ENCODE results near the gene ADAMTS2. TPM values are rescaled to one million over a fixed set of nuclear protein-coding genes. Genes with fewer than 3 reads are reported as not detected.
A peak's percentile ranks its signal among the peaks of the same experiment; 100 is the strongest.

The ADAMTS2 gene
- total RNA-seq, 1 donor from 2014 or later: 18.8 TPM

DNA sequence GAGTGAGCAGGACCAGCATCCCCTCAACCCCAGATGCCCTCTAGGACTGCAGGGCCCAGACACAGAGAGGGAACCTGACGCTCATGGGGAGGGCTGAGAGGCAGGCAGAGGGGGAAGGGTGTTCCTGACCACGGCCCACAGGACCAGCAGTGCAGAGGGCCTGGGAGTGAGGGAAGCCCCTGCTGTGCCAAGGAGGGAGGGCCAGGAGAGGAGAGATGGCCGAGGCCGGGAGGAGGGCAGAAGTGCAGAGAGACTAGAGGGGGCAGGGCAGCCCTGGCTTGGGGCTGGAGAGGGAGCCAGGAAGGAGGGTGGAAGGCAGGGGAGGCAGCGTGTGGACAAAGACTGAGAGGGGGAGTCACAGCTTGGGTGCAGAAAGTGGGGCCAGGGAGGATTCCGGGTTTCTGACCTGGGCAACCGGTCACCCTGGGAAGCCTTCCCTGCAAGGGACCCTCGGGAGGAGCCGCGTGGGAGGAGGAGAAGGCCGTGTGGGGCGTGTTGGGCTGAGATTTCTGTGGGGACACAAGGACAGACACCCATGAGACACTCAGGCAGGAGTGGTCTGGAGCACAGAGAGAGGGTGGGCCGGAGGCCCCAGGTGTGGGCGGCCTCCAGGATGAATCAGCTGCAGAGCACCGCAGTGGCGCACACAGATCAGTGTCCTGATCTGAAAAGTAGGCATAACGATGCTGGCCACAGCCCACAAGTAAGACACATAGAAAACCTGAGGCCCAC is 117.5 kb downstream of the ADAMTS2 start:
- no peak overlapping the region for H3K9ac ChIP-seq (ENCODE audit: low read length)
- FAIRE-seq (no peak), DNase-seq (ENCODE audit: low read depth) (no peak)
- no peaks in the 10 kb centered on the region for H3K36me3 ChIP-seq (ENCODE audit: insufficient read depth, low read length)
- H3K9me3 ChIP-seq (ENCODE audit: insufficient read depth, low read depth, low read length): no peaks in the 10 kb centered on the region
- Mint-ChIP-seq H3K36me3 (ENCODE audit: low read depth, unreplicated experiment) (peaks cover 22% of the 10 kb centered on the region), H3K4me3 (ENCODE audit: unreplicated experiment) (no peak overlapping the region), H3K27me3 (ENCODE audit: low read depth, unreplicated experiment) (peaks cover 2% of the 10 kb centered on the region), H3K4me1 (ENCODE audit: low read depth, unreplicated experiment) (peaks cover 12% of the 10 kb centered on the region), H3K27ac (ENCODE audit: unreplicated experiment) (no peak overlapping the region), H3K9me3 (ENCODE audit: unreplicated experiment) (peaks cover 23% of the 10 kb centered on the region)
- no peak overlapping the region for H3K4me3 ChIP-seq (ENCODE audit: insufficient read depth, low read depth, low read length)
- H3K79me2 ChIP-seq (ENCODE audit: insufficient read depth, low read length): no peaks in the 10 kb centered on the region
- H3K4me2 ChIP-seq (ENCODE audit: low read length): no peak overlapping the region
- no peaks in the 10 kb centered on the region for H4K20me1 ChIP-seq (ENCODE audit: insufficient read depth, low read length)
- no peak for TF ChIP-seq EZH2 (IDR thresholded peaks at IDR 0.05; ENCODE audit: insufficient read depth, low read length)
- TF ChIP-seq, protein P1, sequence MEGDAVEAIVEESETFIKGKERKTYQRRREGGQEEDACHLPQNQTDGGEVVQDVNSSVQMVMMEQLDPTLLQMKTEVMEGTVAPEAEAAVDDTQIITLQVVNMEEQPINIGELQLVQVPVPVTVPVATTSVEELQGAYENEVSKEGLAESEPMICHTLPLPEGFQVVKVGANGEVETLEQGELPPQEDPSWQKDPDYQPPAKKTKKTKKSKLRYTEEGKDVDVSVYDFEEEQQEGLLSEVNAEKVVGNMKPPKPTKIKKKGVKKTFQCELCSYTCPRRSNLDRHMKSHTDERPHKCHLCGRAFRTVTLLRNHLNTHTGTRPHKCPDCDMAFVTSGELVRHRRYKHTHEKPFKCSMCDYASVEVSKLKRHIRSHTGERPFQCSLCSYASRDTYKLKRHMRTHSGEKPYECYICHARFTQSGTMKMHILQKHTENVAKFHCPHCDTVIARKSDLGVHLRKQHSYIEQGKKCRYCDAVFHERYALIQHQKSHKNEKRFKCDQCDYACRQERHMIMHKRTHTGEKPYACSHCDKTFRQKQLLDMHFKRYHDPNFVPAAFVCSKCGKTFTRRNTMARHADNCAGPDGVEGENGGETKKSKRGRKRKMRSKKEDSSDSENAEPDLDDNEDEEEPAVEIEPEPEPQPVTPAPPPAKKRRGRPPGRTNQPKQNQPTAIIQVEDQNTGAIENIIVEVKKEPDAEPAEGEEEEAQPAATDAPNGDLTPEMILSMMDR (IDR thresholded peaks at IDR 0.05; ENCODE audit: insufficient read depth, low read depth, low read length): no peak
- no peaks in the 10 kb centered on the region for H3K4me1 ChIP-seq (ENCODE audit: insufficient read depth, low read length)
- no peak overlapping the region for H2AFZ ChIP-seq (ENCODE audit: low read depth, low read length)
- no peaks in the 10 kb centered on the region for H3K27me3 ChIP-seq (ENCODE audit: insufficient read depth, low read length)
- H3K27ac ChIP-seq (ENCODE audit: low read depth, low read length): no peak overlapping the region

DNA sequence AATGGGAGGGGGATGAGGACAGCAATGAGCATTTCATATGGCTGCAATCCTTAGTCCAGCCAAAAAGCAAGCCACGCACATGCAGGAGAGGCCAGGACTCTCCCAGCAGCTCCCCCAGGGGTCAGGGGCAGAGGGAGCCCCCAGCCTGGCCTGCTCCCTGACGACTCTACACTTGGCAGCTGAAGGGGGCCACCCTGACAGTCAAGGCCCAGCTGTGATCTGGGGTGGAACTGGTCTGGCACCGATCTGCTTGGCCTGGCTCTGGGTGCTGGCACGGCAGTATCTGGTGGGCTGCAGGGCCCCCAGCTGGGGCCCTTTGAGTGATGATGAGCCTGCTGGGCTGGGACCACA is 118.1 kb downstream of the ADAMTS2 start:
- no peaks in the 10 kb centered on the region for H4K20me1 ChIP-seq (ENCODE audit: insufficient read depth, low read length)
- H3K9me3 ChIP-seq (ENCODE audit: insufficient read depth, low read depth, low read length): no peaks in the 10 kb centered on the region
- no peaks in the 10 kb centered on the region for H3K36me3 ChIP-seq (ENCODE audit: insufficient read depth, low read length)
- no peak overlapping the region for H3K27ac ChIP-seq (ENCODE audit: low read depth, low read length)
- Mint-ChIP-seq H3K4me3 (ENCODE audit: unreplicated experiment) (no peak overlapping the region), H3K36me3 (ENCODE audit: low read depth, unreplicated experiment) (peaks cover 22% of the 10 kb centered on the region), H3K9me3 (ENCODE audit: unreplicated experiment) (peaks cover 23% of the 10 kb centered on the region), H3K27me3 (ENCODE audit: low read depth, unreplicated experiment) (peaks cover 2% of the 10 kb centered on the region), H3K27ac (ENCODE audit: unreplicated experiment) (no peak overlapping the region), H3K4me1 (ENCODE audit: low read depth, unreplicated experiment) (peaks cover 12% of the 10 kb centered on the region)
- no peak overlapping the region for H3K4me2 ChIP-seq (ENCODE audit: low read length)
- H3K4me1 ChIP-seq (ENCODE audit: insufficient read depth, low read length): no peaks in the 10 kb centered on the region
- no peak for TF ChIP-seq EZH2 (IDR thresholded peaks at IDR 0.05; ENCODE audit: insufficient read depth, low read length)
- TF ChIP-seq, protein P1 (IDR thresholded peaks at IDR 0.05; ENCODE audit: insufficient read depth, low read depth, low read length): no peak
- no peak for FAIRE-seq
- H3K4me3 ChIP-seq (ENCODE audit: insufficient read depth, low read depth, low read length): no peak overlapping the region
- DNase-seq (ENCODE audit: low read depth): no peak
- H3K27me3 ChIP-seq (ENCODE audit: insufficient read depth, low read length): no peaks in the 10 kb centered on the region
- no peak overlapping the region for H2AFZ ChIP-seq (ENCODE audit: low read depth, low read length)
- H3K9ac ChIP-seq (ENCODE audit: low read length): no peak overlapping the region
- H3K79me2 ChIP-seq (ENCODE audit: insufficient read depth, low read length): no peaks in the 10 kb centered on the region

DNA sequence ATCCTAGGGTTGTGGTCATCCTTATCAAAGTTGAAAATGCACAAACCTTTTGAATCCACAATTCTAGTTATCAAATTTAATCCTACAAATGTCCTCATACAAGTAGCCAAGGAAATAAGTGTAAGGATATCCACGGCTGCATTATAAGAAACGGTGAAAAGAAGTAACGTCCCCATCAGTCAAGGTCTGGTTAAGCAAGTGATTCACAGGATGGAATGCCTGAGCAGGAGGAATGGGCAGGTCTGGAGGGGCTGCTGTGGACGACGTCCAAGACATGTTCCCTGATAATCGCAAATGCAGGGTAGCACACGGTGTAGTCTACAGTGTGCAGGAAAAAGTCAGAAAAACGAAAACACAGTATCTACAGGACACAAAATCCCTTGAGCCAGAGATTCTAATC is 118.6 kb downstream of the ADAMTS2 start:
- Histone ChIP-seq H3K4me3 (ENCODE audit: insufficient read depth, low read depth, low read length) (no peak overlapping the region), H4K20me1 (ENCODE audit: insufficient read depth, low read length) (no peaks in the 10 kb centered on the region), H3K4me2 (ENCODE audit: low read length) (no peak overlapping the region), H3K79me2 (ENCODE audit: insufficient read depth, low read length) (no peaks in the 10 kb centered on the region), H2AFZ (ENCODE audit: low read depth, low read length) (no peak overlapping the region), H3K36me3 (ENCODE audit: insufficient read depth, low read length) (no peaks in the 10 kb centered on the region), H3K27ac (ENCODE audit: low read depth, low read length) (no peak overlapping the region), H3K9ac (ENCODE audit: low read length) (no peak overlapping the region), H3K9me3 (ENCODE audit: insufficient read depth, low read depth, low read length) (no peaks in the 10 kb centered on the region), H3K4me1 (ENCODE audit: insufficient read depth, low read length) (no peaks in the 10 kb centered on the region), H3K27me3 (ENCODE audit: insufficient read depth, low read length) (no peaks in the 10 kb centered on the region)
- FAIRE-seq: no peak
- Mint-ChIP-seq H3K4me3 (ENCODE audit: unreplicated experiment) (no peak overlapping the region), H3K9me3 (ENCODE audit: unreplicated experiment) (peaks cover 23% of the 10 kb centered on the region), H3K27ac (ENCODE audit: unreplicated experiment) (no peak overlapping the region), H3K36me3 (ENCODE audit: low read depth, unreplicated experiment) (peaks cover 25% of the 10 kb centered on the region), H3K27me3 (ENCODE audit: low read depth, unreplicated experiment) (peaks cover 2% of the 10 kb centered on the region), H3K4me1 (ENCODE audit: low read depth, unreplicated experiment) (peaks cover 12% of the 10 kb centered on the region)
- no peak for TF ChIP-seq EZH2 (IDR thresholded peaks at IDR 0.05; ENCODE audit: insufficient read depth, low read length)
- TF ChIP-seq, protein P1 (IDR thresholded peaks at IDR 0.05; ENCODE audit: insufficient read depth, low read depth, low read length): no peak
- DNase-seq (ENCODE audit: low read depth): peak; percentile 3

Data from astrocyte (in vitro differentiated cells and primary cell).